Esophagus muscularis mucosa (tissue), 4 donors: ENCODE results near the gene MAP7. TPM values are rescaled to one million over a fixed set of nuclear protein-coding genes. Genes with fewer than 3 reads are reported as not detected.

Experiments
- DNase-seq: peaks from one replicate; pipeline ENCODE4 v3.0.0-alpha.2; 2017; ENCODE audit errors: extremely low spot score
- H3K27ac ChIP-seq, 4 donors: fragments of 200-600 bp; sonication (generic); replicated peaks in 1 of 4; 1 replicate in 3 of 4; 2 replicates in 1 of 4; pipeline ENCODE4 v1.5.1; 2016 to 2019; ENCODE audit warnings: mild to moderate bottlenecking in 1 of 4
- H3K27me3 ChIP-seq, 4 donors: fragments of 200-600 bp; sonication (generic); one replicate each; pipeline versions ENCODE4 v1.5.1 to v1.6.0; 2016 to 2019
- H3K36me3 ChIP-seq, 4 donors: fragments of 200-600 bp; sonication (generic); one replicate each; pipeline ENCODE4 v1.5.1; 2016 to 2019
- H3K4me1 ChIP-seq, 4 donors: fragments of 200-600 bp; sonication (generic); one replicate each; pipeline ENCODE4 v1.5.1; 2016 to 2019
- H3K4me3 ChIP-seq, 4 donors: fragments of 200-600 bp; sonication (generic); 1 replicate in 2 of 4; 2 replicates in 2 of 4; pipeline ENCODE4 v1.5.1; 2016 to 2019; ENCODE audit warnings: mild to moderate bottlenecking in 4 of 4, moderate library complexity in 1 of 4
- H3K9me3 ChIP-seq, 4 donors: fragments of 200-600 bp; sonication (generic); 1 replicate in 3 of 4; 2 replicates in 1 of 4; pipeline ENCODE4 v1.5.1; 2016 to 2019
- EP300 ChIP-seq: sonication (generic); formaldehyde crosslinking; IDR thresholded peaks from one replicate; pipeline ENCODE4 v1.6.1; 2017; ENCODE audit warnings: antibody characterized with exemption
- POLR2A ChIP-seq: fragments of 450-650 bp; IDR thresholded peaks from one replicate; pipeline ENCODE4 v1.6.1; 2017; ENCODE audit warnings: antibody characterized with exemption, moderate library complexity, mild to moderate bottlenecking, low read depth
- POLR2AphosphoS5 ChIP-seq, 2 donors: sonication (generic); formaldehyde crosslinking; IDR thresholded peaks; one replicate each; pipeline ENCODE4 v1.6.1; 2017; ENCODE audit warnings: antibody characterized with exemption in 2 of 2
- WGBS: methylation state at CpG from one replicate; pipeline ENCODE4 v1.1.5; 2018; 5-methylcytosine and 5-hydroxymethylcytosine counted together
- intact Hi-C: fragments of 100-400 bp; cut with DNase I; formaldehyde crosslinking; loops from one replicate; pipeline ENCODE4 v1.15.1; 2023
- total RNA-seq, 4 donors: library from RNA; depleted of rRNA; stranded (reverse); fragments of >200 nt; gene quantifications; one replicate each; pipeline versions ENCODE4 v1.1.0 to v1.2.1, GENCODE V29; 2016
- TF ChIP-seq, protein P1 (sequence below), 3 experiments: fragments of 200-600 bp in 2 of 3; fragments of 450-650 bp in 1 of 3; sonication (generic) in 2 of 3; IDR thresholded peaks; one replicate each; pipeline ENCODE4 v1.5.1; 2017 to 2019; ENCODE audit warnings: antibody characterized with exemption in 3 of 3, mild to moderate bottlenecking in 2 of 3, moderate library complexity in 1 of 3

The MAP7 gene
- total RNA-seq, 4 donors from 2014 or later: 1.7 to 2.9 (median 2.0) TPM

DNA sequence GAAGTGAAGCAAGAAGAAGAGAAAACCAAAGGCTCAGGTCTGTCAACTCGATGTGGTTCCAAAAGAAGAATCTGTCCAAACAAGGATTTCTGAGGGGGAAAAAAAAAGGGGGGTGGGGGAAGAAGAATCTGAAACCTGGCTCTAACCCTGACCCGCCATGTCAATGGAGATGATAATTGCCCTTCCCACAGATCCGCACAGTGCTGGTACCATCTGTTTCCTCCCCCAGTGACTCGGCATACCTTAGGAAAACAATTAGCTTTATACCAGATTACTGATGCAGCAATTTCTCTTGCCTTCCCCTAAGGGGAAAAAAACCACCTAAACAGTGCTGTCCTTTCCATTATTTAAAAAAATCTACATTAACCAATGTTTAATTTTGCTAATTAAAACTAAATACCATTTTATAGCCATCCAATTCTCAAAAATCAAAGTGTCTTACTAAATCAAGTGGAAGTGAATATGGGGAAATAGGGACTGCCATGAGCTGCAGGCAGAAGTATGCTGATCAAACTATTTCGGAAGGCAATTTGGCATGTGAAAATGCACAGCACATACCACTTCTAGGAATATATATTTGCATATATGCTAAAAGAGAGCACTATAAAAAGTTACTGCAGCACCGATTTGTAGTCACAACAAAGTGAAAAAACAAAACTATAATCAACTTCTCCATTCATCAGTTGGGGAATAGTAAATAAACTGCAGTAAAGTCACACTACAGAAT, 46.8 kb downstream of the MAP7 start:
- Histone ChIP-seq H3K36me3 (no peaks in the 10 kb centered on the region), H3K27me3 (no peaks in the 10 kb centered on the region), H3K27ac (no peak overlapping the region), H3K4me3 (no peak overlapping the region), H3K4me1 (no peaks in the 10 kb centered on the region), H3K9me3 (no peaks in the 10 kb centered on the region)
- DNase-seq: no peak
- TF ChIP-seq POLR2AphosphoS5 (IDR thresholded peaks at IDR 0.05): no peak
- no peak for TF ChIP-seq EP300
- TF ChIP-seq, protein P1, sequence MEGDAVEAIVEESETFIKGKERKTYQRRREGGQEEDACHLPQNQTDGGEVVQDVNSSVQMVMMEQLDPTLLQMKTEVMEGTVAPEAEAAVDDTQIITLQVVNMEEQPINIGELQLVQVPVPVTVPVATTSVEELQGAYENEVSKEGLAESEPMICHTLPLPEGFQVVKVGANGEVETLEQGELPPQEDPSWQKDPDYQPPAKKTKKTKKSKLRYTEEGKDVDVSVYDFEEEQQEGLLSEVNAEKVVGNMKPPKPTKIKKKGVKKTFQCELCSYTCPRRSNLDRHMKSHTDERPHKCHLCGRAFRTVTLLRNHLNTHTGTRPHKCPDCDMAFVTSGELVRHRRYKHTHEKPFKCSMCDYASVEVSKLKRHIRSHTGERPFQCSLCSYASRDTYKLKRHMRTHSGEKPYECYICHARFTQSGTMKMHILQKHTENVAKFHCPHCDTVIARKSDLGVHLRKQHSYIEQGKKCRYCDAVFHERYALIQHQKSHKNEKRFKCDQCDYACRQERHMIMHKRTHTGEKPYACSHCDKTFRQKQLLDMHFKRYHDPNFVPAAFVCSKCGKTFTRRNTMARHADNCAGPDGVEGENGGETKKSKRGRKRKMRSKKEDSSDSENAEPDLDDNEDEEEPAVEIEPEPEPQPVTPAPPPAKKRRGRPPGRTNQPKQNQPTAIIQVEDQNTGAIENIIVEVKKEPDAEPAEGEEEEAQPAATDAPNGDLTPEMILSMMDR (IDR thresholded peaks at IDR 0.05): no peak
- TF ChIP-seq POLR2A: no peak
- intact Hi-C loops: no loop called here
- 57% methylated on average over 6 of the region's 6 CpGs for WGBS

DNA sequence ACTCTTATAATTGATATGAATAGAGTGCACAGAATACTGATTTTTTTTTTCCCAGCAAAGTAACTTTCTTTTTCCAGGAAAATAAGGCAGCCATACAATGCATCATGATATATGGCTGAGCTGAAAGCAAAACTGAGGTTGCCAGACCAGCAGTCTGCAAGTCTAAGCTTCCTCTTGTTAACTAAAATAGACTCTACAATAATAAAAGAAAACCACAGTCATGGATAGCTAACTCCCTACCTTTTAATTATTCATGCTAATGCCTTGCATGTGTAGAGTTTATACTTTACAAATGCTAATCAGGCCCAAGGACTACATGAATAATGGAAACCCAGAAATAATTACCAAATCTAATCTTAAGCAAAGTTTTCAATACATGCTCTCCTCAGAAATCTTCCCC, 47.4 kb downstream of the MAP7 start:
- Histone ChIP-seq H3K4me1 (no peaks in the 10 kb centered on the region), H3K36me3 (no peaks in the 10 kb centered on the region), H3K27me3 (no peaks in the 10 kb centered on the region), H3K9me3 (no peaks in the 10 kb centered on the region), H3K27ac (no peak overlapping the region), H3K4me3 (no peak overlapping the region)
- intact Hi-C loops: no loop called here
- no peak for DNase-seq
- TF ChIP-seq EP300: no peak
- TF ChIP-seq, protein P1 (IDR thresholded peaks at IDR 0.05): no peak
- TF ChIP-seq POLR2A: no peak
- no peak for TF ChIP-seq POLR2AphosphoS5 (IDR thresholded peaks at IDR 0.05)

DNA sequence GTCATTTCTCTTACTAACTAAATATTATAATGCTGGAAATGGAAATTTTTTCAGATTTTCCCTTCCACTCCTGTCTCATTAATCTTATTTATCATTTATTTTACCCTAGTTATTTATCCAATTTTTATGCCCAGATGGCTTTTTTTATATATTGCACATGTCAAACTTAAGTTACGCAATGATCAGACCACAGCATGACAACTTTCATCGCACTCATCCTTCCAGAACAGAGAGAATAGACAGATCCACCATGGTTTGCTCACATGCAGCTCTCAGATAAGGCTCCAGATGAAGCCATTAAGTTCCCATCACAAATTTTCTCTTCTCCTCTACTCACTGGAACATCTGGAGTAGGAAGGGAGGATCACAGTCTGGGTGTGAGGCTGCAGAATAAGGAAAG, 48.7 kb downstream of the MAP7 start:
- Histone ChIP-seq H3K27me3 (no peaks in the 10 kb centered on the region), H3K4me3 (no peak overlapping the region), H3K27ac (no peak overlapping the region), H3K9me3 (no peaks in the 10 kb centered on the region), H3K4me1 (no peaks in the 10 kb centered on the region), H3K36me3 (no peaks in the 10 kb centered on the region)
- DNase-seq: no peak
- TF ChIP-seq, protein P1 (IDR thresholded peaks at IDR 0.05): no peak
- TF ChIP-seq POLR2AphosphoS5 (IDR thresholded peaks at IDR 0.05) (no peak), POLR2A (no peak), EP300 (no peak)
- intact Hi-C loops: no loop called here
- 83% methylated on average over 2 of the region's 2 CpGs for WGBS

DNA sequence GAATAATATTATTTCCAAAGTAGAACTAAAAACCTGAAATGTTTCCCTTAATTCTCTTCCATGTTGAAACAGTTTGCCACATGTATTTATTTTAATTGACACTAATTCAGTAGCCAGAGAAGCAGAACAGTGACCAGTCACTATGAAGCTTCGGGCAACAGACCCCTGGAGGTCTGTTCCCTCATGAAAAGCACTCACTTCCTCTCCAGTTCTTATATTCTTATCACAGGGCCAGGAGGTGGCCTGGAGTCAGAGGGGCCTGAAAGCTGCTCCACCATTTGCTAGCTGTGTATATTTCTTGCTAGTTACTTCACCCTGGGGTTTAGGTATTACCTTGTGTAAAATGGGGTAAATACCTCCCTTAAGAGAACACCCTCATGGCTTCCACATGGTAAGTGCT, 49.1 kb downstream of the MAP7 start:
- TF ChIP-seq POLR2AphosphoS5 (IDR thresholded peaks at IDR 0.05) (no peak), EP300 (no peak), POLR2A (no peak)
- TF ChIP-seq, protein P1 (IDR thresholded peaks at IDR 0.05): no peak
- no peaks in the 10 kb centered on the region for H3K27me3 ChIP-seq
- WGBS: 76% methylated on average over 1 of the region's 1 CpG
- no peak overlapping the region for H3K4me3 ChIP-seq
- H3K4me1 ChIP-seq: no peaks in the 10 kb centered on the region
- DNase-seq: no peak
- intact Hi-C loops: no loop called here
- no peaks in the 10 kb centered on the region for H3K9me3 ChIP-seq
- H3K36me3 ChIP-seq: no peaks in the 10 kb centered on the region
- no peak overlapping the region for H3K27ac ChIP-seq

DNA sequence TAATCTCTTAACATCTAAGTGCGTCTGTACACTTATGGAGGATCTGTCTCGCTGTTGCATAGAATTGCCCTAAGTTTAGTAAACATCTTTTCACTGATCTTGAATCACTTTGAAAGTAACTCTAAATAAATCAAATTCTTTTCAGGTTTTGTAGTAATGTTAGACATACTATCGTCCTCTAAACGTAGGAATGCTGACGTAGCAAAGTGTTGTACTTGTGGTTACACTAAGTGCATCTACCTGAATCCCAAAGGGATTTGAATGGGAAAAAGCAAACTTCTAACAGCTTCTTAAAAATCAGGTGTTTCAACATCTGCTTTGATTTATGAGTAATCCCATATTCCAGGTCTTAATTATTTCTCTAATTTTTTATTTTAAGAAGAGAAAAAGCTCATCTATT, 49.8 kb downstream of the MAP7 start:
- 75% methylated on average over 5 of the region's 5 CpGs for WGBS
- H3K9me3 ChIP-seq: no peaks in the 10 kb centered on the region
- no peak for TF ChIP-seq POLR2AphosphoS5 (IDR thresholded peaks at IDR 0.05)
- no peak for TF ChIP-seq EP300
- TF ChIP-seq, protein P1 (IDR thresholded peaks at IDR 0.05): no peak
- TF ChIP-seq POLR2A: no peak
- H3K4me1 ChIP-seq: no peaks in the 10 kb centered on the region
- H3K27me3 ChIP-seq: no peaks in the 10 kb centered on the region
- no peak overlapping the region for H3K4me3 ChIP-seq
- no peak overlapping the region for H3K27ac ChIP-seq
- no peak for DNase-seq
- no peaks in the 10 kb centered on the region for H3K36me3 ChIP-seq
- intact Hi-C loops: no loop called here
